NCI-H2227 (cell line): Measurements from ENCODE around the gene CDH4.
A peak's percentile ranks its signal among the peaks of the same experiment; 100 is the strongest.
"Not testable (repeated sequence)": the region's sequence is repeated elsewhere in the genome, so short reads cannot be mapped to it uniquely, and the experiment has no call there.

Experiments used
- DNase-seq: peaks from one replicate; lab custom pipeline; 2025; ENCODE audit not compliant: unreplicated experiment; lab: John Stamatoyannopoulos, UW

The CDH4 gene

GRCh38 chr20:61379898-61380544 lies 128.0 kb downstream of the CDH4 start:
- DNase-seq = no peak

DNA sequence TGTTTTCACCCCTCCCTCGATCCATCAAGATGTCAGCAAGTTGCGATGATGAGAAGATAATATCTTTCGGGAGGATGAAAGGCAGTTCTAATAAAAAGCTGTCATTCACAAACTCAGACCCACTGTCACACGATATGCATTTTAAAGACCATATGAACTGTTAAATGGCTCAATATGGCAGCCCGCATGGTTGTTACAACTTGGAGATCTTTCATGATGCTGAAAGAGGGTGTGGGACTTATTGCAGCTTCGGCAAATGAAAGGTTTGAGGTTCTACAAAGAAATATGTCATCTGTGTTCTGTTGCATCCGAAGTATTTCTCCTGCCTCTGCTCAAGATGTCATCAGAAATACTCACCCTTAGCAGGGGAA lies 128.5 kb downstream of the CDH4 start:
- DNase-seq = no peak

DNA sequence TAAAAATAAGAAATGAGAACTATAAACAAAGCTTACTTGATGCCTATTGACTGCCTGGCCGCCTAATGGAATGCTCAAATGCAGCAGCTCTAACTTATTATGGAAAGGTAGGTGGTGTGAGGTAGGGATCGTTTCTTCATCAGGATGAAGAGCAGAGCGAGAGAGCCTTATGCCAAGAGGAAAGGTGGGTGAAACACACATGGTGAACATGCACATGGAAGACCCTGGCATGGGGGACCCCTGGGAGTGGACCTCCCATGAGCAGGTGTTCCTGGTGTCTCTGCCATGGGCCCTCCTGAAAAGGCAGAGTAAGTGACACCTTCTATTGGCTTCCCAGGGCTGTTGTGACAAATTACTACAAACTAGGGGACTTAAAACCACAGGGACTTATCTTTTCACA lies 130.1 kb downstream of the CDH4 start:
- no peak for DNase-seq

DNA sequence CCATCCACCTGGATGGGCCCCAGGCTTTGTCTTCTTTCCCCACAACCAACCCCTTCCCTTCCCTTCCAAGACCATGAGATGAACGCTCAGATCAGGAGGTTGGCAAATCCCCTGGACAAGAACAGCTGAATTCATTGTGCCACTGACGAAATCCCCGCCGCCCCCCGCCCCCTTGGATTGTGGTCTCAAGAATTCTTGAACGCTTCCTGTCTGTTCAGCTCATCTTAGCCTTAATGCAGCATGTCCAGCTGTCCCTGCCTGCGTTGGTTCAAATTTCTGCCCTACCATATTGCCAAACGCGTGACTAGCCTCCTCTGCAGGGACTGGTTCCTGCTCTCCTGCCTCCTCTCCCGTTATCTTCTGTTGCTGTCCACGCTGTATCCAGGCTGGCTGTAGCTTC lies 133.2 kb downstream of the CDH4 start:
- DNase-seq = no peak

- no peak for DNase-seq
Observed at GRCh38 chr20:61385731-61386130, 133.7 kb downstream of the CDH4 start.

- DNase-seq = no peak
Observed at GRCh38 chr20:61387204-61387953, 135.3 kb downstream of the CDH4 start.

DNA sequence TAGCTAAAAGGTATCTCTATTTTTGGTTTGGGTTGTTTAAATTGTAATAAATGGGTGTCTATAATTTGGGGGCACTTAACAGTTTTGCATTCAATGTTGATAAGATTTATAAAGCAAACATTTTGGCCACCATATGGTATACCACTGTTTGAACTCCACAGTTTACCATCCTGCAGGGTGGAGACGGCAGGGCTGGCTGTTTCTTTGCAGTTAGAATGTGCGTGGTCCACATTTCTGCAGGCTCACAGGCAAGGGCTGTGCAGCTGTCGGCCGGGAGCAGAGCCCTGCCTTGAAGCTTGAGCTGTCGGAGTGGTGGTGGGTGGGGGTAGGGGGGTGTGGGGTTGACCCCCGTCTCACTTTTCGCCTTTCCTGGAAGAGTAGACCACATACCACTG lies 135.9 kb downstream of the CDH4 start:
- DNase-seq = no peak

GRCh38 chr20:61389077-61389476 lies 137.0 kb downstream of the CDH4 start:
- DNase-seq = no peak

DNA sequence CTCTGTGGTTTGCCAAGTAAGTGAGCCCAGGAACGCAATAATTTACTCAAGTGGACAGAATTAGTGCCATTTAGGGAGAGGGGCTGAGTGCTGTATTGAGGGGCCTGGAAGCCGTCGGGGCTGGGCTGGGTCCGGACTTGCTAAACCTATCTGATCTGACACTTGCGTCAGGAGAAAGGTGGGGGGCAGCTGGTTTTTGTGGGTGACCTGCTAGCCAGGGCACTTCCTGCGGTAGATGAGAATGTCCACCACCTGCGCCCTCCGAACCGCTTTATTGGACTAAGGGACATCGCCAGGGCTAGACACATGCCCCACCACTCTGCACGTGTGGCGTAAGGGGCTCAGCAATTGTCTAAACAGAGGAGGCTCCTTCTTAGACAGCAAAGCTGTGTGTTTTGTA lies 139.1 kb downstream of the CDH4 start:
- DNase-seq = no peak

GRCh38 chr20:61391812-61392520 lies 139.9 kb downstream of the CDH4 start:
- peak; percentile 11 for DNase-seq

DNA sequence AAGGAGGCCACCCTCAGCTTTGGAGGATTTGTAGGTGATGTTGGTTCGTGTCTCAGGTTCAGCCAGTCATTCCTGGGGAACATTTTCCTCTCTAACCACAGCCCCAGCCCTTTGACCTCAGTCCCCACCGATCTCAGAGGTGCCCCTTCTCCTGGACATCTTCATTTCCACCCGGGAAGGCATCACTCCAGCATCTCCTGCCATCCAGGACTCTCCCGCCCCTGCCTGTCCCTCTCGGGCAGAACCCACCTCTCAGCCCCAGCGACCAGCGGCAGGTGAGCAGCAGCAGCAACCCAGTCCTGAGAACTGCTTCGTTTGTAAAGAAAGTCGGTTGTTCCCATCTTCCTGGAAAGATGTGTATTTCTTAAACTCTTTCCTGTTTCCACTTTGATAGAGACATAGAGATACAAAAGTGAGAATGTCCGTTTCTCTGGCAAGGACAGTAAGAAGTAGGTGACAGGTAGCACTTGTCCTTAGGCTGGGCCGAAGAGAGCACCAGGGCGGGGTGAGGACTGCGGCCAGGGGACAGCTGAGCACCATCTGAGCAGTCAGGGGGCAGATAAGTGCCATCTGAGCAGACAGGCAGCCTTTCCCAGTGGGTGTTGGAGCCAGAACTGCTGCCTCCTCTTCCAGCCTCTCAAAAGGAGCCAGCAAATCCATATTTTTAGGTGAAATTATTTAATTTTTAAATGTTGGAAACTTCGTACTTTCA lies 142.2 kb downstream of the CDH4 start:
- DNase-seq = no peak

- DNase-seq = no peak
Observed at GRCh38 chr20:61396262-61396848, 144.3 kb downstream of the CDH4 start.

DNA sequence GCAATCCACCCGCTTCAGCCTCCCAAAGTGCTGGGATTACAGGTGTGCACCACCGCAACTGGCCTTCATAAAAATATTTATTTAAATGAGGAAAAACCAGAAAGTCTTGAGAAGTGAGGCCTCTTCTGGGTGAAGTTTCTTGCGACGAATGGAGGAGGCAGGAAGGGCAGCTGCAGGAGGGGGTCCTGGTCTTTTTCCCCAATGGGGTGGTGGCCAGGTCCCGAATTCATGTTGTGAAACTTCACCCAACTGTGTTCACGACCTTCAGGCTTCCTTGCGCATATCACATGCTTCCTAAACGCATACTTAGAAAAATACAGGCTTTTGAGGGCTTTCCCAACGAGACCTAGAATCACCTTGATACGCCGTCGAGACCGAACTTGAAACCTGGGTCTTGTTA lies 145.1 kb downstream of the CDH4 start:
- DNase-seq = no peak

- DNase-seq = no peak
Observed at GRCh38 chr20:61397790-61398189, 145.7 kb downstream of the CDH4 start.

DNA sequence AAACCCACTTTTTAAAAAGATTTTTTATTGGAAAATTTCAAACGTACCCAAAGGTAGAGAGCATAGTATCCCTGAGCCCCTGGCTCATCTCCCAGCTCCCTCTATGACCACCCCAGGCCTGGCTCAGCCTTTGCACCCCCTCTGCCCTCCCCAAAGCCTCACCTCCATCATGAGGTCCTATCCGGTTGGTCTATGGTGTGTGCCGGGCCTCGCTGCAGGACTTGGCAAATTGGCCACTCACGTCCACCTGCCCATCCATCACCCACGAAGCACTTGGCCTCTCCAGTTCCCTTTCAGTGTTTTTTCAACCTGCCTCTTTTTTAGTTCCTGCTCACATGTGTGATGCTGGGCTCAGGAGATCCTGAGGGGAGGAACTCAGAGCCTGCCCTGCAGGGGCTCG lies 147.4 kb downstream of the CDH4 start:
- no peak for DNase-seq

DNA sequence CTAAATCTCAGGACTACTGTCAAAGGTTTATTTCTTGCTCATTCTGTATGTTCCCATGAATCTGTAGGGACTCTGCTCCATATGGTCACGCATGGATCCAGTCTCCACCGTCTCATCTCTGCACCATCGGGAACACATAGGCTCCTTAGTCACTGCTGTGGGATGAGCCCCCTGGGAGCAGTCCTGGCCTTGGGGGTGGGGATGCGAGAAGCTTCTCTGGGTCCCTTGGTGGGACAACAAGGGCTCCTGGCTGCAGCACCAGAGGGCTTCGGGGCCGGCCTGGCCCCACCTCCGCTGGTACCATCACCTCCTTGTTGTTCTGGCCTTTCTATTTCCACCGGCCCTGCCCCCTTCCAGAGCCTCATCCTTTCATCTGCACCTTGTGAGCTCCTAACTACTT lies 148.4 kb downstream of the CDH4 start:
- no peak for DNase-seq

GRCh38 chr20:61404303-61404702 lies 152.2 kb downstream of the CDH4 start:
- no peak for DNase-seq

GRCh38 chr20:61405007-61405406 lies 152.9 kb downstream of the CDH4 start:
- no peak for DNase-seq

DNA sequence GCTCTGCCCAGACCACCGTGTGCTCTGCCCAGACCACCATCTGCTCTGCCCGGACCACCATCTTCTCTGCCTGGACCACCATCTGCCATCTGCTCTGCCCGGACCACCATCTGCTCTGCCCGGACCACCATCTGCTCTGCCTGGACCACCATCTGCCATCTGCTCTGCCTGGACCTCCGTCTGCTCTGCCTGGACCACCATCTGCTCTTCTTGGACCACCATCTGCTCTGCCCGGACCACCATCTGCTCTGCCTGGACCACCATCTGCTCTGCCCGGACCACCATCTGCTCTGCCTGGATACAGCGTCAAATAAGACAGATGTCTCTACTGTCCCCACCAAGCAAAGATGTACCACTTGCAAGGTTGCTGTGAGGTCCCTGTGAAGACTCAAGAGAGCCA lies 154.7 kb downstream of the CDH4 start:
- DNase-seq = not testable (repeated sequence)

DNA sequence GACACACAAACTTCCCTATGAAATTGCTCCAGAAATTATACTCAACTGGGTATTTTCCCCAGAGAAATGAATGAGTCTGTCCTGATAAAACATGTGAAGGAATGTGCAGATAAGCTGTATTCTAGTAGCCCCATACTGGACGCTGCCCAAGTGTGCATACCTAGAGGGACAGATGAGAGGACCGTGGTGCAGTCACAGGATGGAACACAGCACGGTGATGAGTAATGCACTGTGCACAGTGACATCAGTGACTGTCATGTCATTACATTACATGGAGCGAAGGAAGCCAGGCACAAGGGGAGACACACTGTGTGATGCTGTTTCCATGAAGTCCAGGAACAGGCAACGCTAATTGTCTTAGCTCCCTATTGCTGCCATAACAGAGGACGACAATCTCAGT lies 155.5 kb downstream of the CDH4 start:
- DNase-seq = no peak
